Thoracic aorta (tissue), 2 donors: ENCODE results near the gene MYO1A. TPM values are rescaled to one million over a fixed set of nuclear protein-coding genes. Genes with fewer than 3 reads are reported as not detected.

Experiments
- ATAC-seq: fragments of 150-250 bp; one replicate; pipeline ENCODE4 v1.8.0; 2017; ENCODE audit warnings: low read depth; ENCODE audit not compliant: insufficient number of reproducible peaks, low FRiP score
- DNase-seq: peaks from one replicate; pipeline ENCODE4 v3.0.0-alpha.2; 2020; ENCODE audit warnings: low spot score
- H3K27ac ChIP-seq, 2 donors: fragments of 200-600 bp; sonication (generic); 1 replicate in 1 of 2; 2 replicates in 1 of 2; pipeline ENCODE4 v1.5.1; 2016; ENCODE audit warnings: mild to moderate bottlenecking in 2 of 2, moderate library complexity in 2 of 2
- H3K27me3 ChIP-seq: fragments of 200-600 bp; sonication (generic); replicated peaks from 2 replicates; pipeline ENCODE4 v1.6.0; 2016; ENCODE audit warnings: mild to moderate bottlenecking; ENCODE audit not compliant: insufficient read depth
- H3K36me3 ChIP-seq: fragments of 200-600 bp; sonication (generic); one replicate; pipeline ENCODE4 v1.5.1; 2016
- H3K4me1 ChIP-seq, 2 donors: fragments of 200-600 bp; sonication (generic); 1 replicate in 1 of 2; 2 replicates in 1 of 2; pipeline versions ENCODE4 v1.5.1 to v1.6.0; 2016; ENCODE audit warnings: low read depth in 2 of 2, mild to moderate bottlenecking in 1 of 2; ENCODE audit not compliant: control insufficient read depth in 1 of 2
- H3K4me3 ChIP-seq: fragments of 200-600 bp; sonication (generic); 2 replicates; pipeline ENCODE4 v1.5.1; 2016; ENCODE audit warnings: mild to moderate bottlenecking
- H3K9me3 ChIP-seq: fragments of 200-600 bp; sonication (generic); 2 replicates; pipeline ENCODE4 v1.5.1; 2016
- total RNA-seq, 2 donors: library from RNA; depleted of rRNA; stranded (reverse); fragments of >200 nt; gene quantifications; one replicate each; pipeline versions ENCODE4 v1.1.0 to v1.2.3, GENCODE V29; 2016
- TF ChIP-seq, protein P1 (sequence below): fragments of 200-600 bp; sonication (generic); IDR thresholded peaks from one replicate; pipeline ENCODE4 v1.5.1; 2019; ENCODE audit warnings: antibody characterized with exemption

MYO1A gene
- total RNA-seq, 2 donors from 2014 or later = 1.7 to 2.2 TPM

DNA sequence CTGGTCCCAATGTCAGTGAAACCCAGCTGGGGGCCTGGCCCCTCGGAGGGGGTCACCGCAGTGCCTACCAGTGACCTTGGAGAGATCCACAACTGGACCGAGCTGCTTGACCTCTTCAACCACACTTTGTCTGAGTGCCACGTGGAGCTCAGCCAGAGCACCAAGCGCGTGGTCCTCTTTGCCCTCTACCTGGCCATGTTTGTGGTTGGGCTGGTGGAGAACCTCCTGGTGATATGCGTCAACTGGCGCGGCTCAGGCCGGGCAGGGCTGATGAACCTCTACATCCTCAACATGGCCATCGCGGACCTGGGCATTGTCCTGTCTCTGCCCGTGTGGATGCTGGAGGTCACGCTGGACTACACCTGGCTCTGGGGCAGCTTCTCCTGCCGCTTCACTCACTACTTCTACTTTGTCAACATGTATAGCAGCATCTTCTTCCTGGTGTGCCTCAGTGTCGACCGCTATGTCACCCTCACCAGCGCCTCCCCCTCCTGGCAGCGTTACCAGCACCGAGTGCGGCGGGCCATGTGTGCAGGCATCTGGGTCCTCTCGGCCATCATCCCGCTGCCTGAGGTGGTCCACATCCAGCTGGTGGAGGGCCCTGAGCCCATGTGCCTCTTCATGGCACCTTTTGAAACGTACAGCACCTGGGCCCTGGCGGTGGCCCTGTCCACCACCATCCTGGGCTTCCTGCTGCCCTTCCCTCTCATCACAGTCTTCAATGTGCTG lies 54.6 kb downstream of the MYO1A start:
- no peaks in the 10 kb centered on the region for H3K4me1 ChIP-seq
- H3K4me3 ChIP-seq = no peak overlapping the region
- H3K9me3 ChIP-seq = no peaks in the 10 kb centered on the region
- no peak overlapping the region for H3K27ac ChIP-seq
- no peak for ATAC-seq
- peaks cover 3% of the 10 kb centered on the region for H3K36me3 ChIP-seq
- H3K27me3 ChIP-seq = no peaks in the 10 kb centered on the region
- TF ChIP-seq, protein P1, sequence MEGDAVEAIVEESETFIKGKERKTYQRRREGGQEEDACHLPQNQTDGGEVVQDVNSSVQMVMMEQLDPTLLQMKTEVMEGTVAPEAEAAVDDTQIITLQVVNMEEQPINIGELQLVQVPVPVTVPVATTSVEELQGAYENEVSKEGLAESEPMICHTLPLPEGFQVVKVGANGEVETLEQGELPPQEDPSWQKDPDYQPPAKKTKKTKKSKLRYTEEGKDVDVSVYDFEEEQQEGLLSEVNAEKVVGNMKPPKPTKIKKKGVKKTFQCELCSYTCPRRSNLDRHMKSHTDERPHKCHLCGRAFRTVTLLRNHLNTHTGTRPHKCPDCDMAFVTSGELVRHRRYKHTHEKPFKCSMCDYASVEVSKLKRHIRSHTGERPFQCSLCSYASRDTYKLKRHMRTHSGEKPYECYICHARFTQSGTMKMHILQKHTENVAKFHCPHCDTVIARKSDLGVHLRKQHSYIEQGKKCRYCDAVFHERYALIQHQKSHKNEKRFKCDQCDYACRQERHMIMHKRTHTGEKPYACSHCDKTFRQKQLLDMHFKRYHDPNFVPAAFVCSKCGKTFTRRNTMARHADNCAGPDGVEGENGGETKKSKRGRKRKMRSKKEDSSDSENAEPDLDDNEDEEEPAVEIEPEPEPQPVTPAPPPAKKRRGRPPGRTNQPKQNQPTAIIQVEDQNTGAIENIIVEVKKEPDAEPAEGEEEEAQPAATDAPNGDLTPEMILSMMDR = no peak
- DNase-seq = no peak

- ATAC-seq (no peak), DNase-seq (no peak)
- no peak overlapping the region for H3K27ac ChIP-seq
- H3K4me3 ChIP-seq = no peak overlapping the region
- H3K9me3 ChIP-seq = no peaks in the 10 kb centered on the region
- no peaks in the 10 kb centered on the region for H3K4me1 ChIP-seq
- TF ChIP-seq, protein P1 = no peak
- H3K27me3 ChIP-seq = no peaks in the 10 kb centered on the region
- H3K36me3 ChIP-seq = peaks cover 3% of the 10 kb centered on the region
Measured at GRCh38 chr12:56994231-56994746, 55.6 kb downstream of the MYO1A start.

- DNase-seq (no peak), ATAC-seq (no peak)
- no peaks in the 10 kb centered on the region for H3K27me3 ChIP-seq
- no peaks in the 10 kb centered on the region for H3K4me1 ChIP-seq
- TF ChIP-seq, protein P1 = no peak
- no peaks in the 10 kb centered on the region for H3K9me3 ChIP-seq
- H3K4me3 ChIP-seq = no peak overlapping the region
- peaks cover 3% of the 10 kb centered on the region for H3K36me3 ChIP-seq
- H3K27ac ChIP-seq = no peak overlapping the region
Measured at GRCh38 chr12:56993346-56993745, 56.6 kb downstream of the MYO1A start.

GRCh38 chr12:56991319-56992246 lies 58.3 kb downstream of the MYO1A start:
- no peaks in the 10 kb centered on the region for H3K4me1 ChIP-seq
- DNase-seq (no peak), ATAC-seq (no peak)
- no peak overlapping the region for H3K4me3 ChIP-seq
- H3K27me3 ChIP-seq = no peaks in the 10 kb centered on the region
- no peak overlapping the region for H3K27ac ChIP-seq
- H3K36me3 ChIP-seq = peaks cover 3% of the 10 kb centered on the region
- TF ChIP-seq, protein P1 = no peak
- no peaks in the 10 kb centered on the region for H3K9me3 ChIP-seq
